Astrocyte of the spinal cord (primary cell): Measurements from ENCODE around the gene HMG20A.
"Not testable (repeated sequence)": the region's sequence is repeated elsewhere in the genome, so short reads cannot be mapped to it uniquely, and the experiment has no call there.

Experiments used
- DNase-seq: peaks from one replicate; pipeline ENCODE4 v3.0.0; 2011; ENCODE audit warnings: low read depth, low spot score
- H3K4me3 ChIP-seq: 2 replicates; pipeline ENCODE4 v1.5.1; 2011; ENCODE audit warnings: low read depth, mild to moderate bottlenecking, low read length, moderate library complexity
- in situ Hi-C: cut with HindIII; loops from 2 replicates; pipeline ENCODE4 v1.10.0; 2017; ENCODE audit warnings: low sequenced_read_pairs
- TF ChIP-seq, protein P1 (sequence below): IDR thresholded peaks from 2 replicates; pipeline ENCODE4 v1.5.1; 2012; ENCODE audit warnings: low read depth, mild to moderate bottlenecking, low read length, inconsistent platforms

Gene HMG20A

DNA sequence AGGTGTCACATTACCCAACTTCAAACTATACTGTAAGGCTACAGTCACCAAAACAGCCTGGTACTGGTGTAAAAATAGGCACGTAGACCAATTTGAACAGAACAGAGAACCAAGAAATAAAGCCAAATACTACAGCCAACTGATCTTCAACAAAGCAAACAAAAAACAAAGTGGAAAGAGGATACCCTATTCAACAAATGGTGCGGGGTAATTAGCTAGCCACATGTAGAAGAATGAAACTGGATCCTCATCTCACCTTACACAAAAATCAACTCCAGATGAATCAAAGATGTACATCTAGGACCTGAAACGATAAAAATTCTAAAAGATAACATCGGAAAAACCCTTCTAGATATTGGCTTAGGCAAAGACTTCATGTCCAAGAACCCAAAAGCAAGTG lies 13.8 kb upstream of the HMG20A start:
- DNase-seq, result no peak
- in situ Hi-C loops, result no loop called here
- H3K4me3 ChIP-seq, result no peak overlapping the region
- TF ChIP-seq, protein P1, sequence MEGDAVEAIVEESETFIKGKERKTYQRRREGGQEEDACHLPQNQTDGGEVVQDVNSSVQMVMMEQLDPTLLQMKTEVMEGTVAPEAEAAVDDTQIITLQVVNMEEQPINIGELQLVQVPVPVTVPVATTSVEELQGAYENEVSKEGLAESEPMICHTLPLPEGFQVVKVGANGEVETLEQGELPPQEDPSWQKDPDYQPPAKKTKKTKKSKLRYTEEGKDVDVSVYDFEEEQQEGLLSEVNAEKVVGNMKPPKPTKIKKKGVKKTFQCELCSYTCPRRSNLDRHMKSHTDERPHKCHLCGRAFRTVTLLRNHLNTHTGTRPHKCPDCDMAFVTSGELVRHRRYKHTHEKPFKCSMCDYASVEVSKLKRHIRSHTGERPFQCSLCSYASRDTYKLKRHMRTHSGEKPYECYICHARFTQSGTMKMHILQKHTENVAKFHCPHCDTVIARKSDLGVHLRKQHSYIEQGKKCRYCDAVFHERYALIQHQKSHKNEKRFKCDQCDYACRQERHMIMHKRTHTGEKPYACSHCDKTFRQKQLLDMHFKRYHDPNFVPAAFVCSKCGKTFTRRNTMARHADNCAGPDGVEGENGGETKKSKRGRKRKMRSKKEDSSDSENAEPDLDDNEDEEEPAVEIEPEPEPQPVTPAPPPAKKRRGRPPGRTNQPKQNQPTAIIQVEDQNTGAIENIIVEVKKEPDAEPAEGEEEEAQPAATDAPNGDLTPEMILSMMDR, result no peak

DNA sequence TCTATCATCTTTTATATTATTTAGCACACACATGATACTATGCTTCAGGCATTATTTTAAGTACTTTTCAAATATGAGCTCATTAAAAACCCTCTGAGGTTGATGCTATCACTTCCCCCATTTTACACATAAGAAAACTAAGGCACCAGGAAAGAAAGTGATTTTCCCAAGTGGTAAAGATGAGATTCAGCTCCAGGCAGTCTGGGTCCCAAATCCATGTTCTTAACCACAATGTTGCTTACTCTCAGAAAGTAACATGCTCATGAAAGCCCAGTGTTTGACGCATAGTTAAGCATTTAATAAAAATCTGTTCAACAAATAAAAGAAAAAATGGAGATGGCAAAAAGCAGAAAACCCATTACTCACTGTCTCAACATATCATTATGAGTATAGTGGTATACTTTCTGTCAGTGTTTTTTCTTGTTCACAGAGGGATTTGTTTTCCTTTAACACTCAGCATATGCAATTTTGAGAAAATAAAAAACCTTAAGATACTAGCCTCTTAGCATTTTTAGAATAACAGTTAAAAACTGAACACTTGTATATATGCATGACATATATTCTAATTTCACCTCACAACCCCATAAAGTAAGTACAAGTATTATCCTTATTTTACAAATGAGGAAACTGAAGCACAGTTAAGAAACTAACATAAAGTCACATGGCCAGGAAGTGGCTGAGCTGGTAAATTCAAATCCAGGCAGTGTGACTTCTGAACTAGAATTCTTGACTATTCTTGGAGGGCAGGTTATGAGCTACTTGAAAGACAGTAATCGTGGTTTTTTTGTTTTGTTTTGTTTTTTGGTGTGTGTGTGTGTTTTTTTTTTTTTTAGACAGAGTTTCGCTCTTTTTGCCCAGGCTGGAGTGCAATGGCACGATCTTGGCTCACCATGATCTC lies 11.2 kb upstream of the HMG20A start:
- TF ChIP-seq, protein P1, result no peak
- H3K4me3 ChIP-seq, result no peak overlapping the region
- no peak for DNase-seq
- in situ Hi-C loops, result no loop called here

DNA sequence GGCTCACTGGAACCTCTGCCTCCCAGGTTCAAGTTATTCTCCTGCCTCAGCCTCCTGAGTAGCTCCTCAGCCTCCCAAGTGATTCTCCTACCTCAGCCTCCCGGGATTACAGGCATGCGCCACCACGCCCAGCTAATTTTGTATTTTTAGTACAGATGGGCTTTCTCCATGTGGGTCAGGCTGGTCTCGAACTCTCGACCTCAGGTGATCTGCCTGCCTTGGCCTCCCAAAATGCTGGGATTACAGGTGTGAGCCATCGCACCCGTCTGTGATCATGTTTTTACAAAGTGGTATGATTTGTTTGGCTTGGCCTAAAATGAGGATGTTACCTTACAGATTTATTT lies 10.6 kb upstream of the HMG20A start:
- DNase-seq, in situ Hi-C loops, H3K4me3 ChIP-seq: not testable (repeated sequence)

DNA sequence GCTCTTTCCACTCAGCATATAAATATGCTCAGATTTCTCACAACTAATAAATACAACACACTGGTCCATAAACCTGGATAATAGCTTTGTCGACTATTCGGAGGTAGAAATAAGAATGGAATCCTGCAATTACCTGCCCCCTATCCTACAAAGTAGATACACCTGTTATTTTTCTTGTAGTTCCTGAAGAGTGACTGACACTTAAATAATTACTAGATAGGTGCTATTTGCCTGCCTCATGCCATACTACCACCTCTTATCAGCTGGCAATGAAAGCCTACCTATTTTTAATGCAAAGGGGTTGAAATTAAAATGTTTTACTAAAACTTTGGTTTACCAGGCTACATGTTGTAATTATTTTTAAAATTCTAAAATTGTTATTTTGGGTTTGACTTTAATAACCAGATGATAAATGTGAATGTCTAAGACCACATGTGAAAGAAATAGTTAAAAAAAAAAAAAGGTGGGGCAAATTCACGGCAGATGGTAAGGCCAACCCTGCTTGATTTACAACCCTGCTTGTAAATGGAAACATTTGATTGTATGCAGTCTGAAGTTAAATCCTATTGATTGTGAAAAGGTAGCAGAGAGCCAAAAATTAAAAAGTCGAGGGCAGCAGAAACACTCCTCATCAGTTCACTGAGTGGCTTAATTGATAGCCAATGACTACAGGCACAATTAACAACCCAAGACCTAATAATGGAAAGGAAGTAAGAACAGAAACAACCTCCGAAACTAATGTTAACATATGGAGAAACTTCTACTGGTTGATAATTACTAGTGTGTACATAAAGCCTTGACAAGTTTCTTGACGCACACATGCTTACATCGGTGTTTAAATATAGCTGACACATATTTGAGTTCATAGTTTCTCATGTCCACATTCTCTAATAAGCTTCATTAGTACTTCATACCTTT lies 9.7 kb upstream of the HMG20A start:
- no peak for DNase-seq
- in situ Hi-C loops, result no loop called here
- TF ChIP-seq, protein P1, result no peak
- no peak overlapping the region for H3K4me3 ChIP-seq

DNA sequence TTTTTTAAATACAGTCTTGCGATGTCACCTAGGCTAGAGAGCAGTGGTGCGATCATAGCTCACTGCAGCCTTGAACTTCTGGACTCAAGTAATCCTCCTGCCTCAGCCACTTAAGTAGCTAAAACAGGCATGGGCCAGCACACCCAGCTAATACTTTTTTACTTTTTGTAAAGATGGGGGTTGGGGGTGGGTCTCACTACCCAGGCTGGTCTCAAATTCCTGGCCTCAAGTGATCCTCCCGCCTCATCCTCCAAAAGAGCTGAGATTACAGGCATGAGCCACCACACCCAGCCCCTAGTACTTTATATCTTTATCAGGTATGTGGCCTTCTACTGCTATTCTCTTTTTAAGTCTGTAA lies 9.1 kb upstream of the HMG20A start:
- in situ Hi-C loops, result no loop called here
- no peak overlapping the region for H3K4me3 ChIP-seq
- TF ChIP-seq, protein P1, result no peak

DNA sequence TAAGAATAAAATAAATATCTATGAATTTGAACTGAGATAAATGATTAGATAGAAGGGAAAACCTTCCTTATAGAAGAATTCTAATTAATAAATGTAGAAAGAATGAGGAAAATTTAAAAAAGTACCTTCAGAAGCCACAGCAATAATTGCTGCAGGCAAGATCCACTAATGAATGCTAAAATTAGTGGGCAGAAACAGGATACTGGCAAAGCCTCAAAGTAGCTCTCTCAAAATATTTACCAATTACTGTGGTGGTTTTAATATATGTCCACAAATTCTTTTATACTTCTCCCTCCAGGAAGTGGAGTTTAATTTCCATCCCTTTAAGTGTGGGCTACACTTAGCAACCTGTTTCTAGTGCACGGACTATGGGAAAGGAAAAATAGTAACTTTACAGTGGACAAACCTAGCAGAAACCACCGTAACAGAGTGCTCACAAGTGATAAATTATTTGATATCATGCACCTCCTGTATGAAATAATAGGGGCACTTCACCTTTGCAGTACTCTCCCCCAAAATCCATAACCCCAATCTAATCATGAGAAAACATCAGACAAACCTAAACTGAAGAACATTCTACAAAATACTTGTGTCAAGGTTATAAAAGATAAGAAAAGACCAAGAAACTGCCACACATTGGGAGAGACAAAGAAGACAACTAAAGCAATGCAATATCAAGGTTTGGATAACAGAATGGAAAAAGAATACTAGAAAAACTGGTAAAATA lies 7.6 kb upstream of the HMG20A start:
- in situ Hi-C loops, result no loop called here
- no peak overlapping the region for H3K4me3 ChIP-seq
- DNase-seq, result no peak
- TF ChIP-seq, protein P1, result no peak

More for the DNA sequence above, 9.1 kb upstream of the HMG20A start:
- no peak for DNase-seq
